GM23338 (cell line): ENCODE results near the gene OPN3. TPM values are rescaled to one million over a fixed set of nuclear protein-coding genes. Genes with fewer than 3 reads are reported as not detected.

Experiments
- ATAC-seq: fragments of 200-7000 bp; cut with Tn5 transposase; 3 replicates; pipeline ENCODE4 v1.9.1; 2020
- DNase-seq: peaks from one replicate; pipeline ENCODE4 v3.0.0-alpha.2; 2015; ENCODE audit warnings: low spot score
- H2AFZ ChIP-seq: fragments of 200-600 bp; sonication (generic); 2 replicates; pipeline ENCODE4 v1.8.0; 2016; ENCODE audit warnings: antibody characterized with exemption, mild to moderate bottlenecking, moderate library complexity
- H3F3A ChIP-seq: fragments of 200-600 bp; sonication (generic); replicated peaks from 2 replicates; pipeline ENCODE4 v1.8.0; 2017; ENCODE audit warnings: antibody characterized with exemption, mixed run types, low read depth
- H3K27ac ChIP-seq: fragments of 200-600 bp; sonication (generic); 2 replicates; pipeline ENCODE4 v1.6.1; 2016; ENCODE audit warnings: low read depth
- H3K27me3 ChIP-seq: fragments of 200-600 bp; sonication (generic); 2 replicates; pipeline ENCODE4 v1.8.0; 2016; ENCODE audit warnings: mild to moderate bottlenecking, mixed run types, moderate library complexity; ENCODE audit not compliant: insufficient read depth
- H3K36me3 ChIP-seq: fragments of 200-600 bp; sonication (generic); 2 replicates; pipeline ENCODE4 v1.8.0; 2016; ENCODE audit warnings: mild to moderate bottlenecking; ENCODE audit not compliant: insufficient read depth
- H3K4me1 ChIP-seq: fragments of 200-600 bp; sonication (generic); 2 replicates; pipeline ENCODE4 v1.8.0; 2016; ENCODE audit warnings: mild to moderate bottlenecking, moderate library complexity; ENCODE audit not compliant: insufficient read depth
- H3K4me2 ChIP-seq: fragments of 200-600 bp; sonication (generic); 2 replicates; pipeline ENCODE4 v1.7.1; 2017; ENCODE audit warnings: mixed run types
- H3K4me3 ChIP-seq: fragments of 200-600 bp; sonication (generic); 2 replicates; pipeline ENCODE4 v1.6.1; 2016; ENCODE audit warnings: mixed run types
- H3K79me2 ChIP-seq: fragments of 200-600 bp; sonication (generic); replicated peaks from 2 replicates; pipeline ENCODE4 v1.8.0; 2017; ENCODE audit warnings: mild to moderate bottlenecking; ENCODE audit not compliant: insufficient read depth
- H3K9me2 ChIP-seq: fragments of 200-600 bp; sonication (generic); 2 replicates; pipeline ENCODE4 v1.8.0; 2017; ENCODE audit not compliant: insufficient read depth
- H4K20me1 ChIP-seq: fragments of 200-600 bp; sonication (generic); replicated peaks from 2 replicates; pipeline ENCODE4 v1.8.0; 2017; ENCODE audit warnings: mild to moderate bottlenecking; ENCODE audit not compliant: insufficient read depth
- H3K27ac Mint-ChIP-seq: 2 replicates; pipeline ENCODE4 v1.8.0; 2020; ENCODE audit warnings: inconsistent platforms, mild to moderate bottlenecking, moderate library complexity, mixed read lengths
- H3K27me3 Mint-ChIP-seq: 3 replicates; pipeline ENCODE4 v1.8.0; 2022; ENCODE audit warnings: low read depth, mild to moderate bottlenecking, moderate library complexity, mixed read lengths, inconsistent platforms; ENCODE audit not compliant: insufficient read depth, poor library complexity
- H3K36me3 Mint-ChIP-seq: 3 replicates; pipeline ENCODE4 v1.8.0; 2021; ENCODE audit warnings: low read depth, mild to moderate bottlenecking, inconsistent platforms, moderate library complexity, mixed read lengths
- H3K4me1 Mint-ChIP-seq: 3 replicates; pipeline ENCODE4 v1.8.0; 2020; ENCODE audit warnings: mild to moderate bottlenecking, inconsistent platforms, mixed read lengths
- H3K4me3 Mint-ChIP-seq: 3 replicates; pipeline ENCODE4 v1.8.0; 2021; ENCODE audit warnings: moderate library complexity, mild to moderate bottlenecking, inconsistent platforms, mixed read lengths
- H3K9me3 Mint-ChIP-seq: 3 replicates; pipeline ENCODE4 v1.8.0; 2020; ENCODE audit warnings: moderate library complexity, mild to moderate bottlenecking, inconsistent platforms, mixed read lengths
- EZH2phosphoT487 ChIP-seq: fragments of 200-600 bp; sonication (generic); IDR thresholded peaks from one replicate; pipeline ENCODE4 v1.8.1; 2018; ENCODE audit warnings: antibody characterized with exemption; ENCODE audit not compliant: unreplicated experiment
- polyA plus RNA-seq: library from polyadenylated mRNA; unstranded; fragments of >200 nt; fragmentation: Nextera tagmentation; extraction: Ambion mirVana; gene quantifications from 2 replicates; pipeline ENCODE4 v1.2.1, GENCODE V29; 2016
- total RNA-seq: library from RNA; depleted of rRNA; stranded (reverse); fragments of >200 nt; shearing (Covaris generic); gene quantifications from 2 replicates; pipeline ENCODE4 v1.2.3, GENCODE V29; 2014
- TF ChIP-seq, protein P1 (sequence below): IDR thresholded peaks from one replicate; pipeline ENCODE4 v1.6.1; 2018; ENCODE audit warnings: antibody characterized with exemption; ENCODE audit not compliant: unreplicated experiment
- TF ChIP-seq, protein P2 (sequence below): IDR thresholded peaks from 2 replicates; pipeline ENCODE4 v1.6.1; 2016; ENCODE audit warnings: antibody characterized with exemption
- TF ChIP-seq, protein P3 (sequence below), 2 experiments: fragments of 200-600 bp in 1 of 2; sonication (generic) in 1 of 2; conservative IDR thresholded peaks; 2 replicates each; pipeline versions ENCODE4 v1.5.1 to v1.6.1; 2016 to 2017; ENCODE audit warnings: antibody characterized with exemption in 2 of 2, low read depth in 2 of 2, mild to moderate bottlenecking in 2 of 2, moderate library complexity in 1 of 2

OPN3 gene
- total and polyA plus RNA-seq, 2 experiments from 2014 or later = 23.7 to 46.8 TPM

DNA sequence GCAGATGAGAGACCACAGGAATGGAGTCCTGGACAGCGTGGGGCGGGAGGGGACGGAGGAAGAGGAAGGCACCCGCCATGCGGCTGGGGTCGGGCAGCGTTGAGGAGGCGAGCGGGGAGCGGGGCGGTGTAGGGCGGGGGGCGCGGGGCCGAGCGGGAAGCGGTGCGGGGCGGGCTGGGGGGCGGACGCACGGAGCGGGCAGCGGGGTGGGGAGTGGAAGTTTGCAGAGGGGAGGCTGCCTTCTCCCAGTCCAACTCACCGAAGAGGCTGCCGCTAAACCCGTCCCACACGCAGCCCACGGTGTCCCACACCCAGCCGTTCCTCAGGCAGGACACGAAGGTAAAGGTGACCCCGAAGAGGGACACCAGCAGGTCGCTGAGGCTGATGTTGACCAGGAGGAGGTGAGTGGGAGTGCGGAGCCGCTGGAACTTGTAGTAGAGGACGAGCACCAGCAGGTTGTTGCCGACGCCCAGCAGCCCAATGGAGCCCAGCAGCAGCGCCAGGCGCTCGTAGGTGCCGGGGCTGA lies 483 bp downstream of the OPN3 start (continued):
- TF ChIP-seq, protein P1, sequence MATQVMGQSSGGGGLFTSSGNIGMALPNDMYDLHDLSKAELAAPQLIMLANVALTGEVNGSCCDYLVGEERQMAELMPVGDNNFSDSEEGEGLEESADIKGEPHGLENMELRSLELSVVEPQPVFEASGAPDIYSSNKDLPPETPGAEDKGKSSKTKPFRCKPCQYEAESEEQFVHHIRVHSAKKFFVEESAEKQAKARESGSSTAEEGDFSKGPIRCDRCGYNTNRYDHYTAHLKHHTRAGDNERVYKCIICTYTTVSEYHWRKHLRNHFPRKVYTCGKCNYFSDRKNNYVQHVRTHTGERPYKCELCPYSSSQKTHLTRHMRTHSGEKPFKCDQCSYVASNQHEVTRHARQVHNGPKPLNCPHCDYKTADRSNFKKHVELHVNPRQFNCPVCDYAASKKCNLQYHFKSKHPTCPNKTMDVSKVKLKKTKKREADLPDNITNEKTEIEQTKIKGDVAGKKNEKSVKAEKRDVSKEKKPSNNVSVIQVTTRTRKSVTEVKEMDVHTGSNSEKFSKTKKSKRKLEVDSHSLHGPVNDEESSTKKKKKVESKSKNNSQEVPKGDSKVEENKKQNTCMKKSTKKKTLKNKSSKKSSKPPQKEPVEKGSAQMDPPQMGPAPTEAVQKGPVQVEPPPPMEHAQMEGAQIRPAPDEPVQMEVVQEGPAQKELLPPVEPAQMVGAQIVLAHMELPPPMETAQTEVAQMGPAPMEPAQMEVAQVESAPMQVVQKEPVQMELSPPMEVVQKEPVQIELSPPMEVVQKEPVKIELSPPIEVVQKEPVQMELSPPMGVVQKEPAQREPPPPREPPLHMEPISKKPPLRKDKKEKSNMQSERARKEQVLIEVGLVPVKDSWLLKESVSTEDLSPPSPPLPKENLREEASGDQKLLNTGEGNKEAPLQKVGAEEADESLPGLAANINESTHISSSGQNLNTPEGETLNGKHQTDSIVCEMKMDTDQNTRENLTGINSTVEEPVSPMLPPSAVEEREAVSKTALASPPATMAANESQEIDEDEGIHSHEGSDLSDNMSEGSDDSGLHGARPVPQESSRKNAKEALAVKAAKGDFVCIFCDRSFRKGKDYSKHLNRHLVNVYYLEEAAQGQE = no peak
- TF ChIP-seq EZH2phosphoT487 = no peak
- TF ChIP-seq, protein P2, sequence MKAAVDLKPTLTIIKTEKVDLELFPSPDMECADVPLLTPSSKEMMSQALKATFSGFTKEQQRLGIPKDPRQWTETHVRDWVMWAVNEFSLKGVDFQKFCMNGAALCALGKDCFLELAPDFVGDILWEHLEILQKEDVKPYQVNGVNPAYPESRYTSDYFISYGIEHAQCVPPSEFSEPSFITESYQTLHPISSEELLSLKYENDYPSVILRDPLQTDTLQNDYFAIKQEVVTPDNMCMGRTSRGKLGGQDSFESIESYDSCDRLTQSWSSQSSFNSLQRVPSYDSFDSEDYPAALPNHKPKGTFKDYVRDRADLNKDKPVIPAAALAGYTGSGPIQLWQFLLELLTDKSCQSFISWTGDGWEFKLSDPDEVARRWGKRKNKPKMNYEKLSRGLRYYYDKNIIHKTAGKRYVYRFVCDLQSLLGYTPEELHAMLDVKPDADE = no peak

DNA sequence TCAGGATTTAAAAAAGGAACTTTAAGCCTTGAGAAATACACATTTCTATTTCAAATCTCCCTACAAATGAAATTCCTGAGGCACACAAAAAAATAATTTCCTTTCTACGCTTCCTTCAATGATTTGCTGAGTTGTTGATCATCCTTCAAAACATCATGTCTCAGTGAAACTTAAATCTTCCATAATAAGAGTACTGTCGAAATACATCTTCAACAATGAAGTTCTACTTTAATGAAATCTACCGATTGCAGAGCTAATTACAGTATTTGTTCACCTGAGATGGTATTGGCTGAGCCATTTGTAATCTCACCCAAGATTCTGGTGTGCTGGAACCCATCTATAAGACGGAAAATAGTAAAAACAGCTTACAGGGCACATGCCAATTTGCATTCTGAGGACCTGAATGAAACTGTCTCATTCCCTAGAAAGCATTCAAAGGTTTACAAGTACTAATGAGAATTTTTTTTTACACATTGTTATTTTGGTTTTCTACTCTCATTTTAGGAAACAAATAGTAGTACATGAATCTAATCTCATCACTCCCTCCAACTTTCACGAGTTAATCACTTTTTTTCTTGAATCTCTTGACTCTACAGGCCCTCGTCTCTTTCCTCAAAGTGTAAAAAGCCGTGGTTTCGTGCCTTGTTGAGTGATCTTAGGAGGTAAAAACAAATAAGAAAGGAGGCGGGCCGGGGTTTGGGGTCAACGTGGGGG lies 1.1 kb downstream of the OPN3 start:
- Histone ChIP-seq H3K27me3 (no peaks in the 10 kb centered on the region), H3K27ac (0 out of 2 replicates have a peak overlapping the region, but pooled peaks have one; percentile 63), H3K4me3 (peak overlapping the region; percentile 79), H3K4me2 (peak overlapping the region; percentile 76), H3K4me1 (peaks cover 9% of the 10 kb centered on the region), H3K36me3 (peaks cover 9% of the 10 kb centered on the region; the same call in 1 of the 2 replicates), H2AFZ (no peak overlapping the region), H4K20me1 (peaks cover 5% of the 10 kb centered on the region), H3K9me2 (no peaks in the 10 kb centered on the region), H3K79me2 (peaks cover 55% of the 10 kb centered on the region), H3F3A (no peaks in the 10 kb centered on the region)
- Mint-ChIP-seq H3K27me3 (peaks cover 7% of the 10 kb centered on the region), H3K36me3 (peaks cover 37% of the 10 kb centered on the region), H3K4me1 (peaks cover 24% of the 10 kb centered on the region; the same call in 2 of the 3 replicates), H3K27ac (peak overlapping the region; percentile 94), H3K4me3 (peak overlapping the region; percentile 78), H3K9me3 (peaks cover 23% of the 10 kb centered on the region)
- DNase-seq = no peak
- TF ChIP-seq, protein P3, sequence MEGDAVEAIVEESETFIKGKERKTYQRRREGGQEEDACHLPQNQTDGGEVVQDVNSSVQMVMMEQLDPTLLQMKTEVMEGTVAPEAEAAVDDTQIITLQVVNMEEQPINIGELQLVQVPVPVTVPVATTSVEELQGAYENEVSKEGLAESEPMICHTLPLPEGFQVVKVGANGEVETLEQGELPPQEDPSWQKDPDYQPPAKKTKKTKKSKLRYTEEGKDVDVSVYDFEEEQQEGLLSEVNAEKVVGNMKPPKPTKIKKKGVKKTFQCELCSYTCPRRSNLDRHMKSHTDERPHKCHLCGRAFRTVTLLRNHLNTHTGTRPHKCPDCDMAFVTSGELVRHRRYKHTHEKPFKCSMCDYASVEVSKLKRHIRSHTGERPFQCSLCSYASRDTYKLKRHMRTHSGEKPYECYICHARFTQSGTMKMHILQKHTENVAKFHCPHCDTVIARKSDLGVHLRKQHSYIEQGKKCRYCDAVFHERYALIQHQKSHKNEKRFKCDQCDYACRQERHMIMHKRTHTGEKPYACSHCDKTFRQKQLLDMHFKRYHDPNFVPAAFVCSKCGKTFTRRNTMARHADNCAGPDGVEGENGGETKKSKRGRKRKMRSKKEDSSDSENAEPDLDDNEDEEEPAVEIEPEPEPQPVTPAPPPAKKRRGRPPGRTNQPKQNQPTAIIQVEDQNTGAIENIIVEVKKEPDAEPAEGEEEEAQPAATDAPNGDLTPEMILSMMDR (conservative IDR thresholded peaks at IDR 0.05; ENCODE audit: low read depth in 2 of 2) = no peak
- TF ChIP-seq, protein P1 = no peak
- no peak for ATAC-seq
